NCI-H2196 treated with DMSO at 0.1 percent for 48 hours (cell line): ENCODE results near the gene RARRES2.
A peak's percentile ranks its signal among the peaks of the same experiment; 100 is the strongest.

Source experiments
- DNase-seq: peaks from one replicate; lab custom pipeline; 2025; ENCODE audit not compliant: unreplicated experiment; lab: John Stamatoyannopoulos, UW

Gene RARRES2

DNA sequence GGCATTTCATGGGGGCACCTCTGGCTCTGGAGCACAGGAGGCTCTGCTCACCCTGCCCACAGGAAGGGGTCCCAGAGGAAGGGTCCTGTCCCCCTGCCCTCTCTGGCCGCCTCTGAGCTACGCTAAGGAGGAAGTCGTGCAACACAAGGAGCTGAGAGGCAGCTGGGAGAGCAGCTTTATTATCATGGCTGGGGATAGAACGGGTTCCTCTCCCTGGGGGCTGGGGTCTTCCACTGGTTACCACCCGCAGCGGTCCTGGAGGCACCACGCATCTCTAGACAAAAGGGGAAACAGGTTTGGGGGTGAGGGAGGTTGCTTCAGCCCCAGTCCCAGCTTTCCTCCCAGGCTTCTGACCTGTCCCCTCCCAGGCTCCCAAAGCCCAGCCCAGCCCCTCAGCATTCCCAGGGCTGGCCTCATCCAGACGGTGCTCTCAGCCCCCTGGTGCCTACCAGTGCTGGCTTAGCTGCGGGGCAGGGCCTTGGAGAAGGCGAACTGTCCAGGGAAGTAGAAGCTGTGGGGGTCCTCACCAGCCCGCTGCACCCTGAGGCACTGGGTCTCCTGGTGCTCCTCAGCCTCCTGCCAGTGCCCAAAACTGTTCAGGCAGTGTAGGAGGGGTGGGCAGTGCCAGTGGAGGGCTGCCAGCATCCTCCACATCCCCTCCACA is 3.1 kb downstream of the RARRES2 start:
- DNase-seq, result no peak

DNA sequence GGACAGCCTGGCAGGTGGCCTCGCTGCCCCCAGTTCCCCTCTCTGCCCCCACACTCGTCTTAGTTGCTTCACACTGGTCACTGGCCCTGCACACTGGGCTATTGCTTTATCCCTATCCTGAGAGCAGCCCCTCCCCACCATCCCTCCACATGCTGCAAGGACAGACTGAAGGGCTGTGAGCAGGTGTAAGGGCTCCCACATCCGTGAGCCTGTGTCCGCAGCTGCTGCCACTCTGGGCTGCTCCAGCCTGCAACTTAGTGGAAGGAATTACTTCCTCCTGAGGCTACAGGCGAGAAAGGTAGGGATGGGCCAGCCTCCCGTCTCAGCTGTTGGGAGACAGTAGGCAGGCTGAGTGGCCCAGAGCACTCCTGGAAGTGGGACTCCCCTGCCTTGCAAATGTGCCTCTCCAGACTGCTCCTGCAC is 3.8 kb downstream of the RARRES2 start:
- DNase-seq, result no peak

DNA sequence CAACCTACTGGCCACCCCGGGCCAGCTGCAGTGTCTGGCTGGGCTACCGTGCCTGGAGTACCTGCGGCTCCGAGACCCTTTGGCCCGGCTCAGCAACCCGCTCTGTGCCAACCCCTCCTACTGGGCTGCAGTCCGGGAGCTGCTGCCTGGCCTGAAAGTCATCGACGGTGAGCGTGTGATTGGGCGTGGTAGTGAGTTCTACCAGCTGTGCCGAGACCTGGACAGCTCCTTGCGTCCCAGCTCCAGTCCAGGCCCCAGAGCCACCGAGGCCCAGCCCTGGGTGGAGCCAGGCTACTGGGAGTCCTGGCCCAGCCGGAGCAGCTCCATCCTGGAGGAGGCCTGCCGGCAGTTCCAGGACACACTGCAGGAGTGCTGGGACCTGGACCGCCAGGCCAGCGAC is 4.2 kb downstream of the RARRES2 start:
- no peak for DNase-seq

DNA sequence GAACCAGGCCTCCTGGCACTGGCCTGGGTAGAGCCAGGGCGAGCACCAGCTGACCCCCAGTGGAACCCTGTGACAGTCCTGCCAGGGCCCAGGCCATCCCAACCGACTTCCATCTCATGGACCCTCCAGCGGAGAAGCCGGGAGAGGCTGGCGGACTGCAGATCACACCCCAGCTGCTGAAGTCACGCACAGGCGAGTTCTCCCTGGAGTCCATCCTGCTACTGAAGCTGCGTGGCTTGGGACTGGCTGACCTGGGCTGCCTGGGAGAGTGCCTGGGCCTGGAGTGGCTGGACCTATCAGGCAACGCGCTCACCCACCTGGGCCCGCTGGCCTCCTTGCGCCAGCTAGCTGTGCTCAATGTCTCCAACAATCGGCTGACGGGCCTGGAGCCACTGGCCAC is 4.7 kb downstream of the RARRES2 start:
- DNase-seq, result no peak

DNA sequence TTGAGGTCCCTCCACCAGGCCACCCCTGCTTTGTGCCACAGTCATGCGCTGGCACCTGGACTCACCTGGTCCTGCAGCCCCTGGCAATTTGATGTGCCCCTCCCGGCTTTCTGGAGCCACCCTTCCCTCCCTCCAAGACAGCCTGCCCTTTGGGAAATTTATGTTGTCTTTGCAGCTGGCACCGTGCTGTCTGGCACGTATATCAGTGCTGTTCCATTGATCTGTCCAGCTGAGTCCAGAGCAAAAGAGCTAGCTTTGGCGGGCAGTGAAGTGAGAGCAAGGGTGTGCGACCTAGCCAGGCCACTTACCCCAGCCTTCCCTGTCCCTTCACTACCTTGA is 5.7 kb downstream of the RARRES2 start:
- DNase-seq, result no peak

DNA sequence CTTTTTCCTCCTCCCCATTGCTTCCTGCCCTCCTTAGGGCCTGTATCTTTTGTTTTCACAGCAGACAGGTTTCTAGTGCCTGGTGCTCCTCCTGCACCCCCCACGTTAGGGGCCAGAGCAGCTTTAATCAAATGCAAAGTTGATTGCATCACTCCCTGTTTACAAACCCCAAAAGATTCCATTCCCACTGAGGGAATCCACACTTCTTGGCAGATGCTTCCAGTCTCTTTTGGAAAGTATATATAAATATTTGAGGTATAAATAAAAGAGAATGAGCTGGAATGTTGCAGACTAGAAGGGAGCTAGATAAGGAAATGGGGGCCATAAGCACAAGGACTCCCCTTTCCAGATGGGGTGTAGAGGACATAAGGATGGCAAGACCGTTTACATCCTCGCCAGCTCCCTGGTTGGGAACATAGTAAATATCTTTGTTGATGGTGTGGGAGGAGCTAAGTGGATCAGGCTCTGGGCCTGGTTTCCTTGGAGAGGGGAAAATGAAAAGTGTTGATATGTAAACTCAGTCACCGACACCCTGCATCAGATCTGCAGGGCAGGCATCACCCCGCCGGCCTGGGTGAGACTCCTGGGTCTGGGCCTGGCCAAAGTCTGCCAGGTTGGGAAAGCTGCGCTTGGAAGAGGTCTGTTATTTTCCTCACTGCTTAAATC is 6.2 kb downstream of the RARRES2 start:
- DNase-seq, result no peak

DNA sequence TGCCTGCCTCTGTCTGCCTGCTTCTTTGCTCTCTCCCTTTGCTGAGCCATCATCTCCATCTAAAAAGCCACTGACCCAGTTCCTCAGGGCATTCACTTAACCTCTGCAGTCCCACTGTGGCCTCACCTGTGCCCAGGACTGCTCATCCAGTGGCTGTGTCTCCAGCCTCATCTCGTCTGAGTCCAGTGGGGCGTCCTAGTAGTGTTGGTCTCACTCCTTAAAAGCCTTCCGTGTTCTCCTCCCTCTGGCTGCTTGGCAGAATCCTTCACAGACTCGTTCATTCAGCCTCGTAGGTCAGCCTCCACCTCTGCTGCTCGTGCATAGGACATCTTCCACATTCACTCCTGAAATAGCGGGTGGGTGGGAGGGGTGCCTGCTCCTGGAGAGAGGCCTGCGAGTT is 7.3 kb downstream of the RARRES2 start:
- DNase-seq, result no peak

DNA sequence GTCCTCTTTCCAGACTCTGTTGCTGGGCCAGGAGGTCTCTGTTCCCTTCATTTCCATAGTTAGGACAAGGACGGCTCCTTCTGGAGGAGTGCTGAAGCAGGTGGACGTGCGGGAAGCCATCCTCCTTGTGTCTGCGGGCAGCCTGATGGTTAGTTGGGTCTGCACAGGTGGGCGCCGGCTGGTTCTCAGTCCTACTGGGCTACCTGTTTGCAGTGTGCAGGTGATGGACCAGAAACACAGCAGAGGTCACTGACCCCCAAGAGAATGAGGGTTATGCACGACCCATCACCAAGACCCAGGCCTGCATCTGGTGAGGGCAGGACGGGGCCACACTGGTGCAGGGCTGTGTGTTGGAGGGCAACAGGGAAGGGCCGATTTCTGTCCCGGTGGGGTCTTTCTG is 7.8 kb downstream of the RARRES2 start:
- no peak for DNase-seq

DNA sequence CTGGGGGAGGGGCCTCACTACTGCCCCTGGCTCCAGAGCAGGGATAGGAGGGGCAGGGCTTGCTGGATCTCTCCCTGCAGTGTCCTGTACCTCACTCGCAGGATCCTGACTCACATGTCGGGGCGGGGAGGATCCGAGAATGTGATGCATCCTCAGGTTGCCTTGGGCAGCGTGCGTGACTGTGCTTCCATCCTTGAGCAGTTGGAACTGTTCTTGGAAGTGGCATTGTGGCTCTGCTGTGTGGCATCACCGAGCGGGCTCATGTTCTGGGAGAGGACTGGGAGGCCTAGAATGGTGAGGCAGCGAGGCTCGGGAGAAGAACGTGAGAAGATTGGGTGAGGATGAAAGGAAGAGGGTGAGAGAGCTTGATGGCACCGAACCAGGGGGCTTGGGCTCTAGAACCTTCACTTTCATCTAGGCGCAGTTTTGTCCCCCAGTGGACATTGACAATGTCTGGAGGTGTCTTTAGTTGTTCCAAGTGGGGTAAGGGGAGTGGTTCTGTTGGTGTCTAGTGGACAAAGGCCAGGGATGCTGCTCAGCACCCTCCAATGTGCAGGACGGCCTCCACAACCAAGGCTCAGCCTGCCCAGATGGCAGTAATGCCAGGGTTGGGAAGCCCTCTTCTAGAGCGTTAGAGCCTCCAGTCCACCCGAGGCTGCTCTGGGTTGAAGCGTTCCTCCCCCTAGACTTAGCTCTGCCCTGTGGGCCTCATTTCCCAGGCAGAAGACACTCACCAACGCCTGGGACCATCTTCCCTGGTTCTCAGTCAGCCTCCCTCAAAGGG is 8.4 kb downstream of the RARRES2 start:
- DNase-seq, result no peak

DNA sequence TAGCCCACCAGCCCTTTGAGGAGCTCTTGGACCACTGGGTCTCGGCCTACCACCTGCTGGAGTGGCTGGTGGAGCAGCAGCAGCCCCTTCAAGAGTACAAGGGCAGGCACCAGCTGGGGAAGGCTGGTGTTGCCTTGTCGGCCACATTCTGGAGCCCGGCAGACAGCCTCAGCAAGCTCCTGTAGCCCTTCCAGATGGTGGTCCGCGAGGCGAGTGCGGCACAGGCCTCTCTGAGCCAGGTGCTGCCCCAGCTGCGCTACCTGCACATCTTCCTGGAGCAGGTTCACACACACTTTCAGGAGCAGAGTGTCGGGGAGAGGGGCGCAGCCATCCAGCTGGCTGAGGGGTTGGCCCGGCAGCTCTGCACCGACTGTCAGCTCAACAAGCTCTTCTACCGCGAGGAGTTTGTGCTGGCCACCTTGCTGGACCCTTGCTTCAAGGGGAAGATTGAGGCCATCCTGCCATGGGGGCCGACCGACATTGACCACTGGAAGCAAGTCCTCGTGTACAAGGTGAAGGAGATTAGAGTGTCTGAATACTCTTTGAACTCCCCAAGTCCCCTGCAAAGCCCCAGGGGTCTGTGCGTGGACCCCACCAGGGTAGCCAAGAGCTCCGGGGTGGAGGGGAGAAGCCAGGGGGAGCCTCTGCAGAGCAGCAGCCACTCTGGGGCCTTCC is 11.1 kb downstream of the RARRES2 start:
- no peak for DNase-seq

DNA sequence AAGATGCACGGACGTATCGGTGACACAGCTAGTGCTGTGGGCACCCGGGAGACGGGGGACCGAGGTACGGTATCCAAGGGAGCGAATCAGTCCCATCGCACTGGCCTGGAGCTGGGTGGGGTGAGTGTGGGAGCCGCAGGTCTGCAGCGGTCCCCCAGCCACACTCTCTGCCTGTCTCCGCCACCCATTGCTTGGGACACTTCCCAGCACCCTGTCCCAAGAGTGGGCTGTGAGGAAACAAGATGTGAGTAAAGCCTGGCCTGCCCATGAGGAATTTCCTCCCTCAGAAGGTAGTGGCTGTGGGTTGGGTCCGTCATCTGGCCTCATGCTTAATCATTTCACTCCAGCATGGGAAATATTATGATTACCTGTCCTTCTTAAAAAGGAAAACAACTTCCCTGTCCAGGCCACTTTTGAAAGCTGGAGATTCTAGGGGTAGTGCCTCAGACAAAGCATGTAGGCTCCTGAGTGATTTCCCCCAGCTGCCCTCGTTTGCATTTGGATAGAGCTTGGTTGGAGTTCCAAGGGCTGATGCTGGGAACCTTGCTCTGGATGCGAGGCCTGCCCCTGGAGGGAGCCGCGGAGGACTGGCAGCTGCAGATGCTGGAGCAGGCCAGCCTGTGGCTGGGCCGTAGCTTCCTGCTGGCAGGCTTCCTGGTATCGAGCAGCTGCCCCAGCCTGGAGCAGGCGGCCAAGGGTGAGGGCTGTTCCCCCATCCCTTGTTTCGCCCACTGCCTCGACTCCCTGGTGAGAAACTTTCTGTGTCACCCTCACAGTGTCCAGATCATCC is 11.9 kb downstream of the RARRES2 start:
- no peak for DNase-seq

DNA sequence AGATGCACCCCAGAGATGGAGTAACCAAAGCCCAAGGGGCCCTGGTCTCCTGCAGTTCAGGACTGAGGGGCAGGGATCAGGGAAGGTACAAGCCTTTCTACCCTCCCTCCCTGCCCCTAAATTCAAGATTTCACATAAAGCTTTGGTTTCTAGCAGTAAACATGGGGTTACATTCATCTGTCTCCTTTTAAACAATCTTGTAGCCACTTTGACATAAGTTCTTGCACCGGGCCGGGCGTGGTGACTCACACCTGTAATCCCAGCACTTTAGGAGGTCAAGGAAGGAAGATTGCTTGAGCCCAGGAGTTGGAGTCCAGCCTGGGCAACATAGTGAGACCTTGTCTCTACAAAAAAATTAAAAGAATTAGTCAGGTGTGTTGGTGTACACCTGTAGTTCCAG is 14.1 kb downstream of the RARRES2 start:
- DNase-seq, result no peak

DNA sequence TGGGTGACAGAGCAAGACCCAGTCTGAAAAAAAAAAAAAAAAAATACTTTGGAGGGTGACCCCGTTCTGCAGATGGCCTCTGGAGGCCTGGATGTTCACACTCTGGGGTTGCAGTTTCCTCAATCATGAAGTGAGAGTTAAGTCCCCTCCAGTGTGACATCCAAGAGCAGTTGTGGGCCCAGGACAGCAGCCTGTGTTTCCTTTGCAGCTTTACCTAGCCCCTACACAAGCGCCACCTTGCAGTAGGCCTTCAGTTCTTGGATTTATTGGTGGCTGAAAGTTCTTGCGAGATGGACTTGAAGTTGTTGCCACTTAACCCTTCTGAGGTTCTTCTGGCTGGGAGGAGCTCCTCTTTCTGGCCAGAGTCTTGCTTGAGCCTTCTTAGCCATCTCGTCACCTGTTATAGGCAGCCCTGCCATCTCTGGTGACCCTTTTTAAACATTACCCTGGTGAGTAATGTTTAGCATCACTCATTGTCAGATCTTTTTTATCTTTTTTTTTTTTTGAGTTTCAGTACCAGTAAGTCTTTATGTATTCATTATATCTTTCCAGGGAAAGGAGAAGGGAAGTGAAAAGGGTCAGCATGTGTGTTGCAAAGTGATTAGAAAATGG is 14.7 kb downstream of the RARRES2 start:
- DNase-seq, result no peak

DNA sequence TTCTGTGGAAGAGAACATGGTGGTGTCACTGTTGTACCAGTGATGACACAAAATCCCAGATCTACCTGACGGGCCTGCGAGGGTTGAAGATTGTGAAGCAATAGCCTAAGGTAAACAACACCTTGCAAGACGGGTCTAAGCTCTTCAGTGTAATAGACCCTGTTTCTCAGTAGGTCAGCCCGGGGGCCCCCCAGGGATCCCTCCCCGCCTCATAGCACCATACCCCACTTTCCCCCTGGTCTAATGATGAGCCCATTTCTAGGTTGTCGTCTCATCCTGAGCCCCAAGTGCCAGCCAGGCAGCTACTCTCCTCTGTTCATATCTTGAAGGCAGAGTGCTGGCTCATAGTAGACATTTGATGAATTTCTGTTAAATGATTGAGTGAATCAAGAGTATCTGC is 15.5 kb downstream of the RARRES2 start:
- DNase-seq, result no peak

DNA sequence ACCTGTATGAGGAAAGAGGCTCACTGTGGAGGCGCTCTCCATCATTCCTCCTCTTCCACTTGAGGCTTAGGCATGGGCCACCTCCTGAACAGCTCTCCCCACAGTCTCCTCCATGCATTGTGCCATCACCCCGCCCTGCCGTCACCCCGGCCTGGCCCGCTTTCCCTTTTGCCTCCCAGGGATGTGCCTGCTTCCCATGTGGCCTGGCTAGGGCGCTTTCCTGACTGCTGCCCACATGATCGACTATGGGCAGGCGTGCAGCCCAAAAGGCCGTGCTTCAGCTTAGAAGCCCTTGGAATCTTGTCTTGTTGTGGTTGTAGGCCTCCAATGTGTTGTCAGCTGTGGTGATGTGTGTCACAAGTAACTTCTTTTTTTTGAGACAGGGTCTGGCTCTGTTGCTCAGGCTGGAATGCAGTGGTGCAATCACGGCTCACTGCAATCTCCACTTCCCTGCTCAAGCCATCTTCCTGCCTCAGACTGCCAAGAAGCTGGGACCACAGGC is 16.3 kb downstream of the RARRES2 start:
- no peak for DNase-seq

DNA sequence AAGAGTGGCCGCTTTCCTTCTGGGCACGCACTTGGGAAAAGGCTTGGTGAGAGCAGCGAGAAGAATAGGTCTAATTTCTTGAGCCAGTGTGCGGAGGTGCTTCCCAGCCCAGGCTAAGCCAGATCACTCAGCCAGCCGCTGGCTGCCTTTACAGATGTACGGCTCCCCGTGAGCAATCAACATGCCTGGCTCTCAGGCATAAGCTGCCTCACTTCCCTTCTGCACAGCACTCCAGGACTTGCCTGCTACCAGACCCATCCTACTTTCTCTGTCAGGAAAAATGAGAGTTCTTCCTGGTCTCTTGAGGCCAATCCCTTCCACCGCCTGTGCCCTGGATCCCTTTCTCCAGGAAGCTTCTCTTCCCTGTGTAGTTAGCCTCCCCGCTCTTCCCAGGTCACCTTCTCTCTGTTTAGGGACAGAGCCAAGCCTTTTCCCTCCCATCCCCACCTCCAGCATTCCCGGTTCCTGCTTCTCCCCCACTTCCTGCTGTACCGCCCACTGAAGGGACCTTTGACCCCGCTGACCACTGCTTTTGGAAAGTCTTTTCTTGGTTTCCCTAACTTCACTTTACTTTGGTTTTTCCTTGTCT is 17.0 kb downstream of the RARRES2 start:
- no peak for DNase-seq

DNA sequence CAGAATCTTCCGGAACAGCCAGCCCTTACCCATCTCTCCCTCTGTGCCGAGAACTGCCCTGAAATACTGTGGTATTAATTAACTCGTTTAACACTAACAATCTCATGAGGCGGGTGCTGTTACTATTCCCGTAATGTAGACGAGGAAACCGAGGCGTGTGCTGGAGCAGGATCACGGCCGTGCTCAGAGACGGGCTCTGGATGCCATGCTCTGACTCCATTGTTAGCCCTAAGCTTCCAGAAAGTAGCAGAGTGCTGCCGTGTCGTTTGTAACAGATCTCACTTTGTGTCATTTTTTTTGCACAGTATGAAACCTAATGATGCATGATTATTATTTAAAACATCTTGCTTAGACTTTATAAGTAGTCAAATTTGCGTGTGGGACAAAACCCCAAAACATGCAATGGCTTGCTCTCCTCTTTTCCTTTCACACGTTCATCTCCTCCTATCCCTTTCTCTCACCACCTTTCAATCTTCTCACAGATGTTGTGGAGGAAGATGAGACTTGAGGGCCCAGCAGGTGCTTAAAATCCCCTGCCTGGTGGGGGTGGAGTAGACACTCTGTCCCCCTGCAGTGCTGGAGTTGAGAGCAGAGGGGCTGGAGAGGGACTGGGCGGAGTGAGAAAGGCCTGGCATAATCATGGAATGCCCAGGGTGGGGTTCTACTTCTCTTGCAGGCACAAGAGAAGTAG is 17.6 kb downstream of the RARRES2 start:
- DNase-seq, result no peak

DNA sequence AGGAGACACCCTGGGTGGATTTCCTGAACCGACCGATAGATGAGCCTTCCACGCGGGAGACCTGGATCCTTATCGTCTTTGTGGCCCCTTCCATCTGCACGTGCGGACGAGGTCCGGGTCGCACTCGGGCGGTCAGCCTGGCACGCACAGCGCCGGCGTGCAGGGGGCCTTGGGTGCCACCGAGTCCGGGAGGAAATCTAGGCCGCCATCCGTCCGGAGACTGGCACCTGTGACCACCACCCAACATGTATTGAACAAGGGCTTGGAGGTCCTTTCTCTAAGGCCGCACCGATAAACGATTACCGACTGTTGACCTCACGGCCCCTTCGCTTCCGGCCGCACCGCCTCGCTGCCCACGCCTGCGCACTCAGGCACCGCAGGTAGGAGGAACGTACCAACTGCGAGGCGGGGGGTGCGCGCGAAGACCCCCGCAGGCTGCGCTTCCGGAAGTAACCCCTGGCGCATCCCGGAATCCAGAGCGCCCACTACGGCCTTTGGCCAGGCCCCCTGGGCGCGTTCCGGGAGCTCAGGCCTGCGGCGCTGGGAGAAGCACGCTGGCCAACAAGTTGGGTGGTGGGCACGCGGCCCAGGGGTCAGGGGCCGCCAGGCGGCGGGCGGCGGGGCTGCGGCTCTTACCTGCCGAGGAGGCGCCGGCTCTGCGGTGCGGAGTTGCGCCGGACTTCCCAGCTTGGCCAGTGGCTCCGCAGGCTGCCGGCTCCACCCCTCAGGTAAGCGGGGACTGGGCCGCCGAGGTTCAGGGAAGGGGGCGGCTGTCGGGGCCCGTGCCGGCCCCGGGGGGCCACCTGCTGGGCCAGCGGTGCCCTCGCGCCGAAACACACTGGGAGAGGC is 18.4 kb downstream of the RARRES2 start, which contains the start of the genes ACTR3C and LRRC61:
ACTR3C (minus strand) TSS at position 713 of the 849 bp plus-strand sequence. CDS start 28,249 bp downstream, outside the sequence.
LRRC61 (plus strand) TSS at position 523 of the 849 bp plus-strand sequence. CDS start 13,507 bp downstream, outside the sequence.
- peak; percentile 50 for DNase-seq
